ENCODE results near the gene SOX1. TPM values are rescaled to one million over a fixed set of nuclear protein-coding genes. Genes with fewer than 3 reads are reported as not detected.

SOX1 gene
- polyA plus RNA-seq, 2 of the 4 experiments (the other 2 are of a cell fraction), result not detected

- no peak overlapping the region for H3K27ac ChIP-seq
- ChIA-PET POLR2A (no interaction called here), CTCF (no interaction called here)
- TF ChIP-seq HMGXB4 (CRISPR knock-in tag; IDR thresholded peaks at IDR 0.05; ENCODE audit: borderline replicate concordance) (no peak), JUN (IDR thresholded peaks at IDR 0.05) (no peak), EHMT2 (IDR thresholded peaks at IDR 0.05; ENCODE audit: low read depth) (no peak), HOXB13 (CRISPR knock-in tag; IDR thresholded peaks at IDR 0.05; ENCODE audit: low read depth) (no peak), CHD4 (IDR thresholded peaks at IDR 0.05; ENCODE audit: borderline replicate concordance) (no peak), NPAS2 (CRISPR knock-in tag; IDR thresholded peaks at IDR 0.05; ENCODE audit: borderline replicate concordance) (no peak), KDM5A (IDR thresholded peaks at IDR 0.05) (no peak)
- FAIRE-seq (no peak), DNase-seq (ENCODE audit: low read depth in 1 of 2, low spot score in 1 of 2) (no peak), ATAC-seq (no peak)
- no peak overlapping the region for H3K4me2 ChIP-seq
- H3K4me3 ChIP-seq, result no peak overlapping the region
- no peaks in the 10 kb centered on the region for H3K4me1 ChIP-seq
- 23% methylated on average over 7 of the region's 7 CpGs for WGBS (ENCODE audit: missing lambda C conversion rate)
- no peaks in the 10 kb centered on the region for H3K9me3 ChIP-seq
These were observed 46.4 kb downstream of the SOX1 start for GRCh38 chr13:112113348-112113747.

GRCh38 chr13:112113851-112114250 lies 46.9 kb downstream of the SOX1 start:
- ATAC-seq (no peak), DNase-seq (ENCODE audit: low read depth in 1 of 2, low spot score in 1 of 2) (no peak), FAIRE-seq (no peak)
- TF ChIP-seq RNF2 (IDR thresholded peaks at IDR 0.05; ENCODE audit: borderline replicate concordance, low read depth), result no peak
- no peak for TF ChIP-seq HOXB5 (CRISPR knock-in tag; IDR thresholded peaks at IDR 0.05)
- TF ChIP-seq ZC3H11A (IDR thresholded peaks at IDR 0.05), result no peak
- no peak for TF ChIP-seq EP300 (IDR thresholded peaks at IDR 0.05)
- TF ChIP-seq CHD2 (IDR thresholded peaks at IDR 0.05; ENCODE audit: low read length, partially characterized antibody), result no peak
- no peak for TF ChIP-seq POLR2AphosphoS2 (conservative IDR thresholded peaks at IDR 0.05; ENCODE audit: low read length)
- no peak for TF ChIP-seq RARB (CRISPR knock-in tag; IDR thresholded peaks at IDR 0.05)
- TF ChIP-seq ZSCAN20 (CRISPR knock-in tag; IDR thresholded peaks at IDR 0.05), result no peak
- Histone ChIP-seq H3K9me3 (no peaks in the 10 kb centered on the region), H3K4me1 (no peaks in the 10 kb centered on the region), H3K27ac (no peak overlapping the region), H3K4me2 (no peak overlapping the region), H3K4me3 (no peak overlapping the region)
- 8% methylated on average over 2 of the region's 4 CpGs for WGBS (ENCODE audit: missing lambda C conversion rate)
- ChIA-PET POLR2A (no interaction called here), CTCF (no interaction called here)

- ChIA-PET POLR2A (no interaction called here), CTCF (no interaction called here)
- Histone ChIP-seq H3K9me3 (no peaks in the 10 kb centered on the region), H3K27ac (no peak overlapping the region), H3K4me2 (no peak overlapping the region), H3K4me1 (no peaks in the 10 kb centered on the region), H3K4me3 (no peak overlapping the region)
- FAIRE-seq (no peak), ATAC-seq (no peak), DNase-seq (ENCODE audit: low read depth in 1 of 2, low spot score in 1 of 2) (no peak)
- 36% methylated on average over 9 of the region's 11 CpGs for WGBS (ENCODE audit: missing lambda C conversion rate)
- TF ChIP-seq ELK1 (IDR thresholded peaks at IDR 0.05; ENCODE audit: low read depth, low read length) (no peak), HES2 (IDR thresholded peaks at IDR 0.05) (no peak), PBX3 (IDR thresholded peaks at IDR 0.05) (no peak), ZFP36 (IDR thresholded peaks at IDR 0.05; ENCODE audit: borderline replicate concordance, partially characterized antibody) (no peak), SREBF2 (IDR thresholded peaks at IDR 0.05) (no peak), E2F6 (IDR thresholded peaks at IDR 0.05; ENCODE audit: borderline replicate concordance, low read depth) (no peak), FOSB (CRISPR knock-in tag; IDR thresholded peaks at IDR 0.05) (no peak), EHF (CRISPR knock-in tag; IDR thresholded peaks at IDR 0.05) (no peak), EHMT2 (IDR thresholded peaks at IDR 0.05; ENCODE audit: low read depth) (no peak), RARB (CRISPR knock-in tag; IDR thresholded peaks at IDR 0.05) (no peak), ZSCAN20 (CRISPR knock-in tag; IDR thresholded peaks at IDR 0.05) (no peak)
These were observed 47.4 kb downstream of the SOX1 start for GRCh38 chr13:112114391-112114790.
